Measurements from ENCODE around the gene ALG12.

The ALG12 gene

GRCh38 chr22:49917974-49918910 lies at the start of gene ALG12, which contains the start of gene CRELD2:
Gene ALG12 (minus strand): TSS chr22:49918438. CDS start chr22:49913765, 4,673 bp downstream.
Gene CRELD2 (plus strand): TSS chr22:49918634. CDS start chr22:49918770, 136 bp downstream.
- peak; percentile 96 for DNase-seq

GRCh38 chr22:49967706-49968208 lies 49.5 kb upstream of the ALG12 start:
- DNase-seq = no peak

- DNase-seq = no peak
These were observed 48.8 kb upstream of the ALG12 start for GRCh38 chr22:49966774-49967705.

GRCh38 chr22:49966041-49966773 lies 48.0 kb upstream of the ALG12 start:
- DNase-seq = no peak

- DNase-seq = peak; percentile 4
These were observed 47.1 kb upstream of the ALG12 start for GRCh38 chr22:49965091-49966040.

- DNase-seq = peak; percentile 13
These were observed 46.2 kb upstream of the ALG12 start for GRCh38 chr22:49964136-49965090.

GRCh38 chr22:49963647-49964026 lies 45.4 kb upstream of the ALG12 start:
- peak; percentile 15 for DNase-seq

GRCh38 chr22:49962751-49963646 lies 44.8 kb upstream of the ALG12 start:
- peak; percentile 9 for DNase-seq

GRCh38 chr22:49962012-49962750 lies 43.9 kb upstream of the ALG12 start:
- peak; percentile 86 for DNase-seq

- DNase-seq = no peak
These were observed 43.4 kb upstream of the ALG12 start for GRCh38 chr22:49961601-49962011.

GRCh38 chr22:49961005-49961600 lies 42.9 kb upstream of the ALG12 start:
- DNase-seq = peak; percentile 63

GRCh38 chr22:49960159-49961004 lies 42.1 kb upstream of the ALG12 start, which contains the start of gene PIM3:
Gene PIM3 (plus strand): TSS chr22:49960772. CDS start chr22:49960948, 176 bp downstream.
- DNase-seq = peak; percentile 94

GRCh38 chr22:49959782-49960158 lies 41.5 kb upstream of the ALG12 start:
- peak; percentile 41 for DNase-seq

GRCh38 chr22:49958931-49959781 lies 40.9 kb upstream of the ALG12 start:
- DNase-seq = no peak

GRCh38 chr22:49958366-49958921 lies 40.2 kb upstream of the ALG12 start:
- no peak for DNase-seq

Data from CD4-positive, alpha-beta T cell treated with Interleukin-17A for 4 hours (primary cell).